Measurements from ENCODE around the gene HLA-DRA. TPM values are rescaled to one million over a fixed set of nuclear protein-coding genes. Genes with fewer than 3 reads are reported as not detected.

HLA-DRA gene
- total and polyA plus RNA-seq, 2 experiments from 2014 or later, result not detected

DNA sequence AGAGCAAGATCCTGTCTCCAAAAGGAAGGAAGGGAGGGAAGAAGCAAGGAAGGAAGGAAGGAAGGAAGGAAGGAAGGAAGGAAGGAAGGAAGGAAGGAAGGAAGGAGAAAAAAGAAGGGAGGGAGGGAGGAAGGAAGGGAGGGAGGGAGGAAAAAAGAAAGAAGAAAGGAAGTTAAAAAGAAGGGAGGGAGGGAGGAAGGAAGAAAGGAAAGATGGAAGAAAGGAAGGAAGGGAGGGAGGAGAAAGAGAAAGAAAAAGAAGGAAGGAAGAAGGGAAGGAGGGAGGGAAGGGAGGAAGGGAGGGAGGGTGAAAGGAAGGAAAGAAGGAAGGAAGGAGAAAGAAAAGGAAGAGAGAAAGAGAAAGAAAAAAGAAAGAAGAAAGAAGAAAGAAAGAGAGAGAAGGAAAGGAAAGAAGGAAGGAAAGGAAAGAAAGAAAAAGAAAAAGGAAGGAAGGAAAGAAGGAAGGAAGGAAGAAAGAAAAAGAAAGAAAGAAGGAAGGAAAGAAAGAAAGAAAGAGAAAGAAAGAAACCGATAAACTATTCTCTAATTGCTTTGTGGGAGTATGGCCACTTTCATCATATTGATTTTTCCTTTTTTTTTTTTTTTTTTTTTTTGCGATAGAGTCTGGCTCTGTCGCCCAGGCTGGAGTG is 9.5 kb downstream of the HLA-DRA start:
- Histone ChIP-seq H3K4me3 (no peak overlapping the region), H3K27ac (no peak overlapping the region), H3K9me3 (ENCODE audit: low read depth) (no peaks in the 10 kb centered on the region), H3K36me3 (no peaks in the 10 kb centered on the region), H3K27me3 (no peaks in the 10 kb centered on the region), H3K4me1 (ENCODE audit: low read depth) (no peaks in the 10 kb centered on the region)
- no peak for DNase-seq (ENCODE audit: low read depth in 1 of 2, low spot score in 1 of 2)
- TF ChIP-seq, protein P1, sequence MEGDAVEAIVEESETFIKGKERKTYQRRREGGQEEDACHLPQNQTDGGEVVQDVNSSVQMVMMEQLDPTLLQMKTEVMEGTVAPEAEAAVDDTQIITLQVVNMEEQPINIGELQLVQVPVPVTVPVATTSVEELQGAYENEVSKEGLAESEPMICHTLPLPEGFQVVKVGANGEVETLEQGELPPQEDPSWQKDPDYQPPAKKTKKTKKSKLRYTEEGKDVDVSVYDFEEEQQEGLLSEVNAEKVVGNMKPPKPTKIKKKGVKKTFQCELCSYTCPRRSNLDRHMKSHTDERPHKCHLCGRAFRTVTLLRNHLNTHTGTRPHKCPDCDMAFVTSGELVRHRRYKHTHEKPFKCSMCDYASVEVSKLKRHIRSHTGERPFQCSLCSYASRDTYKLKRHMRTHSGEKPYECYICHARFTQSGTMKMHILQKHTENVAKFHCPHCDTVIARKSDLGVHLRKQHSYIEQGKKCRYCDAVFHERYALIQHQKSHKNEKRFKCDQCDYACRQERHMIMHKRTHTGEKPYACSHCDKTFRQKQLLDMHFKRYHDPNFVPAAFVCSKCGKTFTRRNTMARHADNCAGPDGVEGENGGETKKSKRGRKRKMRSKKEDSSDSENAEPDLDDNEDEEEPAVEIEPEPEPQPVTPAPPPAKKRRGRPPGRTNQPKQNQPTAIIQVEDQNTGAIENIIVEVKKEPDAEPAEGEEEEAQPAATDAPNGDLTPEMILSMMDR (IDR thresholded peaks at IDR 0.05; ENCODE audit: low read depth, low read length), result no peak

DNA sequence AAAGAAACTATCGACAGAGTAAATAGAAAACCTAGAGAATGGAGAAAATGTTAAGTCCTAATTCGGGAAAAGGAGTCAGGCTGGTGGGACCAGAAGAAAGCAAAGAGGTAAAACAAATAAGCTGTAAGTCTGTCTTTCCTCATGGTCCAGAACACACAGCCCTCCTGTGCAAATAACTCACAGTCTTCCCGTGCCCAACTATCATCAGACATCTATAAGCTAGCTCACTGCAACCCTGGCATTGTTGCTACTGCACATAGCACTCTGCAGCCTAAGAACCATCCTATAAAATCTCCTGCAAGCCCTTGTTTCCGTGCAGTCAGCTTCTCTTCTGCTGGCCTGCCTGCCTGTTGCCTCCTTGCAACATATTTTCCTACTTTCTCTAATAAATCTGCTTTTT is 17.4 kb downstream of the HLA-DRA start:
- Histone ChIP-seq H3K36me3 (no peaks in the 10 kb centered on the region), H3K27me3 (no peaks in the 10 kb centered on the region), H3K4me3 (no peak overlapping the region), H3K4me1 (ENCODE audit: low read depth) (no peaks in the 10 kb centered on the region), H3K9me3 (ENCODE audit: low read depth) (no peaks in the 10 kb centered on the region), H3K27ac (no peak overlapping the region)
- DNase-seq (ENCODE audit: low read depth in 1 of 2, low spot score in 1 of 2), result no peak
- TF ChIP-seq, protein P1 (IDR thresholded peaks at IDR 0.05; ENCODE audit: low read depth, low read length), result no peak

DNA sequence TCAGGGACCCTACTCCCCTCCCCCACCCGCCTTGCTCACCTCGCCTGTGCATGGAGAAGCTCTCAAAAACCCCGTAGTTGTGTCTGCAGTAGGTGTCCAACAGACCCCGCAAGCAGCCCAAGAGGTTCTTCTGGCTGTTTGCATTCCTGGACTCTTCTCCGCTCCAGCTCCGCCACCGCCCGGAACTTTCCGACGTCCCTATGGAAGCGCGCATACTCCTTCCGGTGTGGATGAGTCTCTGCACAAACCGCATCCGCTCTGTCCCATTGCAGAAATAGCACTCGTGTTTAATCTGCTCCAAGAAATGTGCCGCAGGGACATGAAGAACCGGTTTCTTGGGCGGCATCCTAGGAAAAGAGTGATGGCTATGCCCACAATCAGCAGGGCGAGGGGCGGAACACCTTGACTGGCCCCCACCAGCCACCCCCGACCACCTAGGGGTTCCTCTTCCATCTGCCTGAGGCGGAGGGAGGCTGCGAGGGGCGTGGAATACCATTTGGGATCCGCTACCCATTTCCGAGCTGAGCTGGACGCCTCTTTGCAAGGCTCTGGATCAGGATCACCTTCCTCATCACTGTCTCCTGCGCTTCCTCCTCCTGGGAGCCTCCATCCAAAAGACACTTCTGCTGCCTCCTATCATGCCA is 20.2 kb downstream of the HLA-DRA start:
- H3K27me3 ChIP-seq, result no peaks in the 10 kb centered on the region
- DNase-seq (ENCODE audit: low read depth in 1 of 2, low spot score in 1 of 2), result no peak
- no peaks in the 10 kb centered on the region for H3K36me3 ChIP-seq
- TF ChIP-seq, protein P1 (IDR thresholded peaks at IDR 0.05; ENCODE audit: low read depth, low read length), result no peak
- H3K27ac ChIP-seq, result no peak overlapping the region
- no peaks in the 10 kb centered on the region for H3K4me1 ChIP-seq (ENCODE audit: low read depth)
- H3K9me3 ChIP-seq (ENCODE audit: low read depth), result no peaks in the 10 kb centered on the region
- no peak overlapping the region for H3K4me3 ChIP-seq

- no peak overlapping the region for H3K4me3 ChIP-seq
- no peak overlapping the region for H3K27ac ChIP-seq
- no peaks in the 10 kb centered on the region for H3K27me3 ChIP-seq
- no peak for DNase-seq (ENCODE audit: low read depth in 1 of 2, low spot score in 1 of 2)
- TF ChIP-seq, protein P1 (IDR thresholded peaks at IDR 0.05; ENCODE audit: low read depth, low read length), result no peak
- H3K36me3 ChIP-seq, result no peaks in the 10 kb centered on the region
- H3K4me1 ChIP-seq (ENCODE audit: low read depth), result no peaks in the 10 kb centered on the region
- H3K9me3 ChIP-seq (ENCODE audit: low read depth), result no peaks in the 10 kb centered on the region
Measured at GRCh38 chr6:32460528-32460927, 20.8 kb downstream of the HLA-DRA start.

DNA sequence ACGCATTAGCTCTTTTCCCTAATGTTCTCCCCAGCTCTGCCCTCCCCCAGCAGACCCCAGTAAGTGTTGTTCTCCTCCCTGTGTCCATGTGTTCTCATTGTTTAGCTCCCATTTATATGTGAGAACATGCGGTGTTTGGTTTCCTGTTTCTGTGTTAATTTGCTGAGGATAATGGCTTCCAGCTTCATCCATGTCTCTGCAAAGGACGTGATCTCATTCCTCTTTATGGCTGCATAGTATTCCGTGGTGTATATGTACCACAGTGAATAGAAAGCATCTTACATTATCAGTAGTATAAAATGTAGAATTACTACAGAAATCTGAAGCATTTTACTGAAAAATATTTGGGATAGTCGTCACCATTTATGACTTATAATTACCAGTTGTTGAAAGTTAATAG is 21.8 kb downstream of the HLA-DRA start:
- no peaks in the 10 kb centered on the region for H3K27me3 ChIP-seq
- TF ChIP-seq, protein P1 (IDR thresholded peaks at IDR 0.05; ENCODE audit: low read depth, low read length), result no peak
- no peaks in the 10 kb centered on the region for H3K4me1 ChIP-seq (ENCODE audit: low read depth)
- no peak for DNase-seq (ENCODE audit: low read depth in 1 of 2, low spot score in 1 of 2)
- no peaks in the 10 kb centered on the region for H3K36me3 ChIP-seq
- H3K27ac ChIP-seq, result no peak overlapping the region
- H3K4me3 ChIP-seq, result no peak overlapping the region
- no peaks in the 10 kb centered on the region for H3K9me3 ChIP-seq (ENCODE audit: low read depth)

All from cardiac muscle cell (in vitro differentiated cells and primary cell).